GM12801 (cell line): ENCODE data around the gene NFYA.

Experiments
- TF ChIP-seq, protein P1 (sequence below): IDR thresholded peaks from one replicate; pipeline ENCODE4 v1.5.1; 2011; ENCODE audit warnings: control low read depth; ENCODE audit not compliant: insufficient read length; ENCODE audit errors: extremely low read depth

The NFYA gene

GRCh38 chr6:41098366-41098765 lies 25.6 kb downstream of the NFYA start:
- TF ChIP-seq, protein P1, sequence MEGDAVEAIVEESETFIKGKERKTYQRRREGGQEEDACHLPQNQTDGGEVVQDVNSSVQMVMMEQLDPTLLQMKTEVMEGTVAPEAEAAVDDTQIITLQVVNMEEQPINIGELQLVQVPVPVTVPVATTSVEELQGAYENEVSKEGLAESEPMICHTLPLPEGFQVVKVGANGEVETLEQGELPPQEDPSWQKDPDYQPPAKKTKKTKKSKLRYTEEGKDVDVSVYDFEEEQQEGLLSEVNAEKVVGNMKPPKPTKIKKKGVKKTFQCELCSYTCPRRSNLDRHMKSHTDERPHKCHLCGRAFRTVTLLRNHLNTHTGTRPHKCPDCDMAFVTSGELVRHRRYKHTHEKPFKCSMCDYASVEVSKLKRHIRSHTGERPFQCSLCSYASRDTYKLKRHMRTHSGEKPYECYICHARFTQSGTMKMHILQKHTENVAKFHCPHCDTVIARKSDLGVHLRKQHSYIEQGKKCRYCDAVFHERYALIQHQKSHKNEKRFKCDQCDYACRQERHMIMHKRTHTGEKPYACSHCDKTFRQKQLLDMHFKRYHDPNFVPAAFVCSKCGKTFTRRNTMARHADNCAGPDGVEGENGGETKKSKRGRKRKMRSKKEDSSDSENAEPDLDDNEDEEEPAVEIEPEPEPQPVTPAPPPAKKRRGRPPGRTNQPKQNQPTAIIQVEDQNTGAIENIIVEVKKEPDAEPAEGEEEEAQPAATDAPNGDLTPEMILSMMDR, result no peak

GRCh38 chr6:41100871-41101287 lies 28.1 kb downstream of the NFYA start:
- TF ChIP-seq, protein P1, result no peak

DNA sequence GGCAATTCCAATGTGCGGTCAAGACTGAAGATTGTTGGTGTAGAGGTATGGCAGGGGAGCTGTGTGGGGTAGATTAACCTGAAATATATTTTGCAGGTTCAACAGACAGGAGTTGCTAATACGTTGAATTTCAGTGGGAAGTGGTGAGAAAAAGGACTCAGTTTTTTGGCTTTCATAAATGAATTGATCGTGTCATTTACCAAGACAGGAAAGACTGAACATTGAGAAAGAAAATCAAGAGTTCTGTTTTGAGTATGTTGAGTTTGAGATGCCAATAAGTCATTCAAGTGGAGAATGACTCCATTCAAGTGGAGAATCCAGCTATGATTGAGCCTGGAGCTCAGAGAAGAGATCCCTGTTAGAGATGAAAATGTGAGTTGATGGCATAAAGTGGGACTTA lies 31.1 kb downstream of the NFYA start:
- TF ChIP-seq, protein P1, result no peak

DNA sequence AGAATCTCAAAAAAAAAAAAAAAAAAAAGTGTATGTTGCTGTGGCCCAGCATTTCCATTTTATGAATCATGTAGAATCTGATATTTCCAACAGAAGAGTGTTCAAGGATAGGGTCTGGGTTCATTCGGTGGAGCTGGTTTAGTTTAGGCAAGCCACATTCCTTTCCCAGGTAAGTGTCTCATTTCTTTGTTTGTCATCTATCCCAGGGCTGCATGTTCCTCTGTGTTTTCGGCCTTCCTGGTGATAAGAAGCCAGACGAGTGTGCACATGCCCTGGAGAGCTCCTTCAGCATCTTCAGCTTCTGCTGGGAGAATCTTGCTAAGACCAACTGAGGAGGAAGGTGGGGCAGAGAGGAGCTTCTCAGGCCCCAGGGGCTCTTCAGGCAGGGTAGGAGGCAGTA lies 38.2 kb downstream of the NFYA start:
- TF ChIP-seq, protein P1, result no peak

DNA sequence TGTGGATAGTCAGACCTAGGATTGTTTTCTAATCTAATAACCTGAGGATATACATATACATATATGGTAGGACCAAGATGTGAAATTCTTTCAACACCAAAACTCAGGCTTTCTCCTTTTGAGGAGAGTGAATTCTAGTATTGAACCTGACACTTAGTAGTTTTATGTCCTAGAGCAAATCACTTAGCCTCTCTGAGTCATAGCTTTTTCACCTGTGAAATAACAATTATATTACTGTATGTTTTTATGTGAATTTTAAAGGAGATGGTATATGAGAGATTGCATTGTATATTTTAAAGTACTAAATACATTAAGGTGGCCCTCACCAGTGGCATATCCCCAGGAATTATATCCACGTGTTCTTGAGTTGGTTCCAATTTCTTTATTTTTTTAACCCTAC lies 46.7 kb downstream of the NFYA start:
- TF ChIP-seq, protein P1, result no peak

DNA sequence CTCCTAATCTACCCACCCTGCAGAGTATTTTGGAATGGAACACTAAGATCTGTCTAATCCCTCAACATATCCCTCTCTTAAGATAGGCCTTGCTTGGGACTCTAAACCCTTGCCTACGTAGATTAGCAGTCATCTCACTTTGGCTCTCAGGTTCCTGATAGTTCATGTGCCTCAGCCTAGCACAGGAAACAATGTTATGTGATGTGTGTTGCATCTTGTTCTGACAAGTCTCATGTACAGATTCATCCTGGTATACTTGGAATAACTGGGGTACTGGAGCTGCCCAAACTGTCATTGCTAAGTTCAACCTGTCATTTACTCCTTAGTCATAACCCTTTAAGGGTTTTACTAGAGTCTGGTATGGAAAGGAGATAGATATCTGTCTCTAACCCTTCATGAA lies 47.3 kb downstream of the NFYA start:
- TF ChIP-seq, protein P1, result no peak

DNA sequence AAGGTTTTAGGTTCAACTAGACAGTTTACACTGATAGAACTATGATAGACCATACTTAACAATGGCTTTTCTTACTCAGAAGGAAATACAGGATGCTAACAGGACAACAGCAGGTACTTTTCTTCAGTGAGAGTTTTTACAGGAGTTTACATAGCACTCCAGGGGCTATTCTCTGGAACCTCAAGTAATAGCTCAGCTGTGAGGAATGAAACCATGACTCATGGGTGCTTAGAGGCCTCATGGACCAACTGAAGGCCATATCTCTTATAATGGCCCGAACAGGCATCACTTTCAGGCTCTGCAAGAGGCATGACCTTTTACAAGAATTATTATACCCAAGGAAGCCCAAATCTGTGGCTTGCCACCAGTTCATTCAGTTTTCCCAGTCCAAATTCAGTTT lies 49.6 kb downstream of the NFYA start:
- TF ChIP-seq, protein P1, result no peak

GRCh38 chr6:41122918-41123317 lies 50.1 kb downstream of the NFYA start:
- TF ChIP-seq, protein P1, result no peak
